ENCODE results near the gene STK32B.

DNA sequence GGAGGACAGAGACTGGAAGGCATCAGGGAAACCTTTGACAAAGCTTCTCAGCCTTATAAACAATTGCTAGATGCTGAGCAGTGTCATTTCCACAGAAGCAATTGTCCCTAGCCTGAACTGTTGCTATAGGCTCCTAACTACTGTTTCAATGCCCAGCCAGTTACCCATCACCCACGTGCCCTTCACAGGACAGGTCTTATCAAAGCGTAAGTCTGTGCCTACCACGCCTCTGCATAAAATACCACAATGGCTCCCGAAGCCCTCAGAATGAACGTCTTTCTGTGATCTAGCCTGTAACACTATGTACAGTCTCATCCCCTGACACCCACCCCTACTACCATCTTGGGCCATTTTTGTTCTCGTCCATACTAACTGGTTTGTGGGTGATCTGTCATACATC, 134.3 kb downstream of the STK32B start:
- TF ChIP-seq, protein P1, sequence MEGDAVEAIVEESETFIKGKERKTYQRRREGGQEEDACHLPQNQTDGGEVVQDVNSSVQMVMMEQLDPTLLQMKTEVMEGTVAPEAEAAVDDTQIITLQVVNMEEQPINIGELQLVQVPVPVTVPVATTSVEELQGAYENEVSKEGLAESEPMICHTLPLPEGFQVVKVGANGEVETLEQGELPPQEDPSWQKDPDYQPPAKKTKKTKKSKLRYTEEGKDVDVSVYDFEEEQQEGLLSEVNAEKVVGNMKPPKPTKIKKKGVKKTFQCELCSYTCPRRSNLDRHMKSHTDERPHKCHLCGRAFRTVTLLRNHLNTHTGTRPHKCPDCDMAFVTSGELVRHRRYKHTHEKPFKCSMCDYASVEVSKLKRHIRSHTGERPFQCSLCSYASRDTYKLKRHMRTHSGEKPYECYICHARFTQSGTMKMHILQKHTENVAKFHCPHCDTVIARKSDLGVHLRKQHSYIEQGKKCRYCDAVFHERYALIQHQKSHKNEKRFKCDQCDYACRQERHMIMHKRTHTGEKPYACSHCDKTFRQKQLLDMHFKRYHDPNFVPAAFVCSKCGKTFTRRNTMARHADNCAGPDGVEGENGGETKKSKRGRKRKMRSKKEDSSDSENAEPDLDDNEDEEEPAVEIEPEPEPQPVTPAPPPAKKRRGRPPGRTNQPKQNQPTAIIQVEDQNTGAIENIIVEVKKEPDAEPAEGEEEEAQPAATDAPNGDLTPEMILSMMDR (IDR thresholded peaks at IDR 0.05), result no peak
- no peak for TF ChIP-seq POLR2A (IDR thresholded peaks at IDR 0.05)
